Measurements from ENCODE around the gene SLC37A2. TPM values are rescaled to one million over a fixed set of nuclear protein-coding genes. Genes with fewer than 3 reads are reported as not detected.

SLC37A2 gene
- total and polyA plus RNA-seq, 2 of the 13 experiments (the other 11 are each of a cell fraction or from before 2014, with no cell fraction given): 4.6 to 7.1 TPM

DNA sequence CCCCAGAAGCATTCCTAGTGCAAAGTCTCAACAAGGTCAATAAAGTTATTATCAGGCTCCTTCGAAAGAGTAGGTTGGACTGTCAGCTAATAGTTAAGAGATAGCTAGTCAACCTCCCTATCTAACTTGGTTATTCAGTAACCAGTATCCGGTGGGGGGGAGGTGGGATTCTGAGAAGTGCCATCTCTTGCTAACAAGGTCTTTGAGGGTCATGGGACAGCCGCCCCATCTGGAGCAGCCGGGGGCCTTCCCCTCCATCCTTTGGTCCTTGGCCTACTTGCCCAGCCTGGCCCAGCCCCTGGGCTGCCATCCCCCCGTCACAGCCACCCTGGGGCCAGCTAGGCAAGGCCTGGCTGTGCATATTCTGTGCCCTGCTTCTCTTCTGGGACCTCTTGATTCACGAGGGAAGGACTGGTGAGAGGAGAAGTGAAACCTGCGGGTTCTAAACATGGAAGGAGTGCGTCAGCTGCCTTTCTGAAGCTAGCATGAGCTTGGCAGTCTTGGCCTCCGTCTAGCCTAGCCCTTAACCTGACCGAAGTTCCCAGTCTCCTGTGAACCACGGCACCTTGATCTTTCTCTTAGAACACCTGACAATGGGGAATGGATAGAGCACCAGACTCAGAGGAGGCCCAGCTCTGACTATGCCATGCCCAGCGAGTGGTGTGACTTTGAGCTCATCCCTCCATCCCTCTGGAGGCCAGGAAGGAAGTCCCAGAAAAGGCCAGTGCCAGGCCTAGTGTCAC is 9.3 kb downstream of the SLC37A2 start (continued):
- TF ChIP-seq, protein P1, sequence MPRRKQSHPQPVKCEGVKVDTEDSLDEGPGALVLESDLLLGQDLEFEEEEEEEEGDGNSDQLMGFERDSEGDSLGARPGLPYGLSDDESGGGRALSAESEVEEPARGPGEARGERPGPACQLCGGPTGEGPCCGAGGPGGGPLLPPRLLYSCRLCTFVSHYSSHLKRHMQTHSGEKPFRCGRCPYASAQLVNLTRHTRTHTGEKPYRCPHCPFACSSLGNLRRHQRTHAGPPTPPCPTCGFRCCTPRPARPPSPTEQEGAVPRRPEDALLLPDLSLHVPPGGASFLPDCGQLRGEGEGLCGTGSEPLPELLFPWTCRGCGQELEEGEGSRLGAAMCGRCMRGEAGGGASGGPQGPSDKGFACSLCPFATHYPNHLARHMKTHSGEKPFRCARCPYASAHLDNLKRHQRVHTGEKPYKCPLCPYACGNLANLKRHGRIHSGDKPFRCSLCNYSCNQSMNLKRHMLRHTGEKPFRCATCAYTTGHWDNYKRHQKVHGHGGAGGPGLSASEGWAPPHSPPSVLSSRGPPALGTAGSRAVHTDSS (CRISPR knock-in tag; conservative IDR thresholded peaks at IDR 0.05): no peak
- TF ChIP-seq HNF4A (CRISPR knock-in tag; IDR thresholded peaks at IDR 0.05) (peak; percentile 25; the same call in 1 of the 2 replicates), ZNF225 (CRISPR knock-in tag; IDR thresholded peaks at IDR 0.05) (no peak), ZNF841 (CRISPR knock-in tag; IDR thresholded peaks at IDR 0.05; ENCODE audit: borderline replicate concordance) (no peak), CC2D1A (CRISPR knock-in tag; IDR thresholded peaks at IDR 0.05) (no peak), SNAPC4 (CRISPR knock-in tag; IDR thresholded peaks at IDR 0.05) (no peak), ZNF644 (CRISPR knock-in tag; IDR thresholded peaks at IDR 0.05; ENCODE audit: low read depth) (no peak), FOXA3 (CRISPR knock-in tag; IDR thresholded peaks at IDR 0.05) (peak; percentile 14; the same call in 1 of the 2 replicates), SATB2 (CRISPR knock-in tag; IDR thresholded peaks at IDR 0.05) (no peak), ZFP91 (CRISPR knock-in tag; IDR thresholded peaks at IDR 0.05; ENCODE audit: borderline replicate concordance) (no peak), ZGPAT (CRISPR knock-in tag; IDR thresholded peaks at IDR 0.05) (no peak), KDM5B (CRISPR knock-in tag; IDR thresholded peaks at IDR 0.05; ENCODE audit: borderline replicate concordance) (no peak), NR2F2 (IDR thresholded peaks at IDR 0.05; ENCODE audit: borderline replicate concordance, low read depth) (no peak), KAT8 (CRISPR knock-in tag; IDR thresholded peaks at IDR 0.05) (no peak)
